ENCODE measurements around the gene TCEA2. TPM values are rescaled to one million over a fixed set of nuclear protein-coding genes. Genes with fewer than 3 reads are reported as not detected.

TCEA2 gene
- total RNA-seq = 10 to 100 TPM; 22.8 to 59.0 (median 43.6) TPM

DNA sequence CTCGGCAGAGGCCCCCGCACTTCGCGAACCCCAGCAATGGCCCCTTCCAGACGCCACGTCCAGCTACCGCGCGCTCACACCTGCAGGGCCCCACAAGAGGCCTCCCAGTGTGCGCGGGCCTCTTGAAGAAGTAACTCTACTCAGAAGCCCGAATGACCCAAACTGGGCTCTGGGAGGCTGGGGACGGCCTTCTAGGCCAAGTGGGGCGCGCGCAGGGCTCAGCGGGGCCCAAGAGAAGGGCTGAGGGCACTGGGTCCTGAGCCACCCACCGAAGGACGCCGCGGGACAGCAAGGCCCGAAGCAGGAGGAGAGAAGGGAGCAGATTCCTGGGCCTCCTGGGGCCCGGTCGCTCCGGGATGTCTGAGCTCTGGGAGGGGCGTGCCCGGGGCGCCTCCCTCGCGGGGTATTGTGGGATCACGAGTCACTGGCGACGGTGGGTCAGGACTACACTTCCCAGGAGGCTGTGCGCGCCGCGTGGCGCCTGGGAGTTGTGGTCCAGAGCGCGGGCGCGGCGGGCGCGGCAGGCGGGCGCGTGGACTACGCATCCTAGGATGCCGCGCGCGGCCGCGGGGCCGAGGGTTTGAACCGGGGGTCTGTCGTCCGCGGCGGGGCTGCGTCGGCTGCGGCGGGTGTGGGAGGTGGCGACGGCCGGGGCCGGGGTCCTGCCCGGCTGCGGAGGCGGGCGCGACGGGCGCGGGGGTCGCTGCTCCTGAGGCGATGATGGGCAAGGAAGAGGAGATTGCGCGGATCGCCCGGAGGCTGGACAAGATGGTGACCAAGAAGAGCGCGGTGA, at the start of gene TCEA2:
TSS of gene TCEA2 (plus strand) at position 603 of the 793 bp plus-strand sequence. CDS start at position 718, 115 bp downstream.
- H3K4me1 ChIP-seq = peaks cover 22 to 43% (median 35%) of the 10 kb centered on the region in 4 donors
- peak within 1 kb of the TSS; percentile 78 to 93 (median 82) for H3K4me3 ChIP-seq
- no peaks in the 10 kb centered on the region for H3K36me3 ChIP-seq
- H3K27ac ChIP-seq (replicated peaks in 1 of 4) = peak within 1 kb of the TSS; percentile 84 to 87 (median 86)
- peak; percentile 89 to 93 for TF ChIP-seq POLR2AphosphoS5 (IDR thresholded peaks at IDR 0.05)
- peak; percentile 39 for TF ChIP-seq POLR2A (IDR thresholded peaks at IDR 0.05; ENCODE audit: low read depth)
- TF ChIP-seq EP300 (IDR thresholded peaks at IDR 0.05) = no peak
- TF ChIP-seq, protein P1, sequence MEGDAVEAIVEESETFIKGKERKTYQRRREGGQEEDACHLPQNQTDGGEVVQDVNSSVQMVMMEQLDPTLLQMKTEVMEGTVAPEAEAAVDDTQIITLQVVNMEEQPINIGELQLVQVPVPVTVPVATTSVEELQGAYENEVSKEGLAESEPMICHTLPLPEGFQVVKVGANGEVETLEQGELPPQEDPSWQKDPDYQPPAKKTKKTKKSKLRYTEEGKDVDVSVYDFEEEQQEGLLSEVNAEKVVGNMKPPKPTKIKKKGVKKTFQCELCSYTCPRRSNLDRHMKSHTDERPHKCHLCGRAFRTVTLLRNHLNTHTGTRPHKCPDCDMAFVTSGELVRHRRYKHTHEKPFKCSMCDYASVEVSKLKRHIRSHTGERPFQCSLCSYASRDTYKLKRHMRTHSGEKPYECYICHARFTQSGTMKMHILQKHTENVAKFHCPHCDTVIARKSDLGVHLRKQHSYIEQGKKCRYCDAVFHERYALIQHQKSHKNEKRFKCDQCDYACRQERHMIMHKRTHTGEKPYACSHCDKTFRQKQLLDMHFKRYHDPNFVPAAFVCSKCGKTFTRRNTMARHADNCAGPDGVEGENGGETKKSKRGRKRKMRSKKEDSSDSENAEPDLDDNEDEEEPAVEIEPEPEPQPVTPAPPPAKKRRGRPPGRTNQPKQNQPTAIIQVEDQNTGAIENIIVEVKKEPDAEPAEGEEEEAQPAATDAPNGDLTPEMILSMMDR (IDR thresholded peaks at IDR 0.05) = peak in 1 of 3 experiments; percentile 14
- intact Hi-C loops (cut with DNase I) = no loop called here
- H3K27me3 ChIP-seq = peaks cover 0 to 5% (median 0%) of the 10 kb centered on the region in 4 donors
- 24% methylated on average over 16 of the region's 85 CpGs for WGBS
- H3K9me3 ChIP-seq = no peaks in the 10 kb centered on the region
- DNase-seq (ENCODE audit: extremely low spot score) = peak; percentile 99

DNA sequence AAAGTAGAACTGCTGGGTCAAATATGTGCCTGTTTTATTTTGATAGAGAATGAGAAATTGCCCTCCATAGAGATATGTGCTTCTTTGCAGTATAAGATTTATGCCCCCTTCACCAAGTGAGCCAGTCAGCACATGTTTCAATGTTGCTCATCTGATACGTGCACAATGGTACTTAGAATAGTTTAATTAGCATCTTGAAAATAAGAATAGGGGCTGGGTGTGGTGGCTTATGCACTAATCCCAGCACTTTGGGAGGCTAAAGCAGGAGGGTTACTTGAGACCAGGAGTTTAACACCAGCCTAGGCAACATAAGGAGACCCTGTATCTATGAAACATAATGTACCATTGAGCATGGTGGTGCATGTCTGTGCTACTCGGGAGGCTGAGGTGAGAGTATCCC, 47.4 kb upstream of the TCEA2 start:
- intact Hi-C loops (cut with DNase I) = no loop called here
- H3K27ac ChIP-seq (replicated peaks in 1 of 4) = no peak overlapping the region
- peaks cover 76 to 90% (median 85%) of the 10 kb centered on the region in 4 donors for H3K36me3 ChIP-seq
- no peaks in the 10 kb centered on the region for H3K27me3 ChIP-seq
- WGBS = 72% methylated on average over 2 of the region's 2 CpGs
- no peak overlapping the region for H3K4me3 ChIP-seq
- no peak for DNase-seq (ENCODE audit: extremely low spot score)
- no peak for TF ChIP-seq POLR2AphosphoS5 (IDR thresholded peaks at IDR 0.05)
- TF ChIP-seq POLR2A (IDR thresholded peaks at IDR 0.05; ENCODE audit: low read depth) = no peak
- TF ChIP-seq, protein P1 (IDR thresholded peaks at IDR 0.05) = no peak
- TF ChIP-seq EP300 (IDR thresholded peaks at IDR 0.05) = no peak
- H3K9me3 ChIP-seq = no peaks in the 10 kb centered on the region
- no peaks in the 10 kb centered on the region for H3K4me1 ChIP-seq

DNA sequence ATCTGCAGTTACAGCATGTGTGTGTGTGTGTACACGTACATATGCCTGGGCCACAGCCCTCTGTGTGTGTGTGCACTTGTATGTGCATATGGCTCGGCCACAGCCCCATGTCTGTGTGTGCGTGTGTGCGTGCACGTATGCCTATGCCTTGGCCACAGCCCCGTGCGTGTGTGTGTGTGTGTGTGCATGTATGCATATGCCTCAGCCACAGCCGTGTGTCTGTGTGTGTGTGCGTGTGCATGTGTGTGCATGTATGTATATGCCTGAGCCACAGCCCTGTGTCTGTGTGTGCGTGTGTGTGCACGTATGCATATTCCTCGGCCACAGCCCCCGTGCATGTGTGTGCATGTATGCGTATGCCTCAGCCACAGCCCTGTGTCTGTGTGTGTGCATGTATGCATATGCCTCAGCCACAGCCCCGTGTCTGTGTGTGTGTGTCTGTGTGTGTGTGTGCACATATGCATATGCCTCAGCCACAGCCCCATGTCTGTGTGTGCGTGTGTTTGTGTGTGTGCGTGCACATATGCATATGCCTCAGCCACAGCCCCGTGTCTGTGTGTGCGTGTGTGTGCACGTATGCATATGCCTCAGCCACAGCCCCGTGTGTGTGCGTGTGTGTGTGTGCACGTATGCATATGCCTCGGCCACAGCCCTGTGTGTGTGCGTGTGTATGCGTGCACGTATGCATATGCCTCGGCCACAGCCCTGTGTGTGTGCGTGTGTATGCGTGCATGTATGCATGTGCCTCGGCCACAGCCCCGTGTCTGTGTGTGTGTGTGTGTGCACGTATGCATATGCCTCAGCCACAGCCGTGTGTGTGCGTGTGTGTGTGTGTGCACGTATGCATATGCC, 41.6 kb upstream of the TCEA2 start:
- WGBS = 86% methylated on average over 31 of the region's 36 CpGs
- Histone ChIP-seq H3K27ac (replicated peaks in 1 of 4) (no peak overlapping the region), H3K27me3 (no peaks in the 10 kb centered on the region), H3K4me3 (no peak overlapping the region), H3K4me1 (no peaks in the 10 kb centered on the region), H3K36me3 (peaks cover 98 to 100% (median 99%) of the 10 kb centered on the region in 4 donors), H3K9me3 (no peaks in the 10 kb centered on the region)
- DNase-seq (ENCODE audit: extremely low spot score) = no peak
- no peak for TF ChIP-seq EP300 (IDR thresholded peaks at IDR 0.05)
- TF ChIP-seq POLR2A (IDR thresholded peaks at IDR 0.05; ENCODE audit: low read depth) = no peak
- TF ChIP-seq, protein P1 (IDR thresholded peaks at IDR 0.05) = no peak
- TF ChIP-seq POLR2AphosphoS5 (IDR thresholded peaks at IDR 0.05) = no peak
- intact Hi-C loops (cut with DNase I) = no loop called here

DNA sequence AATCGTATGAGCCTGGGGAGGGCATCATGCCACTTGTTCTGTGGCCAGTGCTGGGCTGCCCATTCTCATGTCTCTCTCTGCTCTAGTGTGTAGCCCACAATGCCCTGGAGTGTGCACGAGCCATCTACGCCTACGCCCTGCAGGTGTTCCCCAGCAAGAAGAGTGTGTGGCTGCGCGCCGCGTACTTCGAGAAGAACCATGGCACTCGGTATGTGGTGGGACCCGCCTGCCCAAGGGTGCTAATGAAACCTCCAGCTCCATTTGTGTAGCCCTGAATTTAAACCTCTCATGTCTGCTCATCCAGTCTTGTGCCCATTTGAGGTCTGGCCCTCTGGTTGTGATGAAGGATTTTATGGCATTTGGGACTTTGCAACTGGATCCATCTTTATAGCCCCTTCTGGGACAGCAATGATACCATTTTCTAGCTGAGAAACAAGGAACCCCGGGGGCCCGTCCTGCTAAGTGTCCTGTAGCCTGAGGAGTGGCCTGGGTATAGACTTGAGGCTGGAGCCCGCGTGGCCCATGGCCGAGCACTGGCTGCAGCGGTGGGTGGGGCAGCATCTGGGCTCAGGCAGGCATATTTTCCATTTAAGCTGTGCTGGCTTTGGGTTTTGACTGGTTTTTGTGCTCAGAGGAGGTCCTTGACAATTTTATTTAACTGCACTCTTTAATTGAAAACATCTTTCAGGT, 40.2 kb upstream of the TCEA2 start:
- intact Hi-C loops (cut with DNase I) = no loop called here
- Histone ChIP-seq H3K4me3 (no peak overlapping the region), H3K27me3 (no peaks in the 10 kb centered on the region), H3K9me3 (no peaks in the 10 kb centered on the region), H3K36me3 (peaks cover 98 to 100% (median 99%) of the 10 kb centered on the region in 4 donors), H3K4me1 (no peaks in the 10 kb centered on the region), H3K27ac (replicated peaks in 1 of 4) (no peak overlapping the region)
- DNase-seq (ENCODE audit: extremely low spot score) = no peak
- WGBS = 99% methylated on average over 8 of the region's 17 CpGs
- TF ChIP-seq POLR2A (IDR thresholded peaks at IDR 0.05; ENCODE audit: low read depth) (no peak), POLR2AphosphoS5 (IDR thresholded peaks at IDR 0.05) (no peak), EP300 (IDR thresholded peaks at IDR 0.05) (no peak)
- TF ChIP-seq, protein P1 (IDR thresholded peaks at IDR 0.05) = no peak

Data from esophagus muscularis mucosa (tissue), 4 donors.